ENCODE data around the gene LIF.

LIF gene

GRCh38 chr22:30196141-30196879, 50.2 kb downstream of the LIF start:
- H3K4me1 ChIP-seq = no peaks in the 10 kb centered on the region
- no peak for TF ChIP-seq CTCF (IDR thresholded peaks at IDR 0.05)

GRCh38 chr22:30195245-30196140, 51.1 kb downstream of the LIF start:
- Histone ChIP-seq H3K27me3 (ENCODE audit: control insufficient read depth, insufficient read depth, low read length) (no peaks in the 10 kb centered on the region), H3K9me3 (ENCODE audit: control insufficient read depth, low read length) (no peaks in the 10 kb centered on the region), H3K27ac (peak overlapping the region; percentile 32), H3K4me2 (ENCODE audit: low read length) (no peak overlapping the region), H2AFZ (no peak overlapping the region), H3K4me1 (no peaks in the 10 kb centered on the region), H3K4me3 (ENCODE audit: low read depth, low read length) (no peak overlapping the region), H3K79me2 (no peaks in the 10 kb centered on the region), H3K9ac (no peak overlapping the region), H3K36me3 (ENCODE audit: control insufficient read depth, insufficient read depth, low read length) (no peaks in the 10 kb centered on the region)
- no peak for TF ChIP-seq CTCF (IDR thresholded peaks at IDR 0.05)

More at GRCh38 chr22:30196141-30196879, 50.2 kb downstream of the LIF start:
- Histone ChIP-seq H3K4me3 (ENCODE audit: low read depth, low read length) (no peak overlapping the region), H3K9me3 (ENCODE audit: control insufficient read depth, low read length) (no peaks in the 10 kb centered on the region), H3K27me3 (ENCODE audit: control insufficient read depth, insufficient read depth, low read length) (no peaks in the 10 kb centered on the region), H3K36me3 (ENCODE audit: control insufficient read depth, insufficient read depth, low read length) (no peaks in the 10 kb centered on the region), H3K27ac (peak overlapping the region; percentile 32), H3K79me2 (no peaks in the 10 kb centered on the region), H3K9ac (no peak overlapping the region), H2AFZ (no peak overlapping the region), H3K4me2 (ENCODE audit: low read length) (no peak overlapping the region)

GRCh38 chr22:30193031-30193775, 53.4 kb downstream of the LIF start:
- Histone ChIP-seq H3K27me3 (ENCODE audit: control insufficient read depth, insufficient read depth, low read length) (no peaks in the 10 kb centered on the region), H2AFZ (no peak overlapping the region), H3K9me3 (ENCODE audit: control insufficient read depth, low read length) (no peaks in the 10 kb centered on the region), H3K79me2 (no peaks in the 10 kb centered on the region), H3K4me3 (ENCODE audit: low read depth, low read length) (no peak overlapping the region), H3K9ac (no peak overlapping the region), H3K4me1 (no peaks in the 10 kb centered on the region), H3K27ac (no peak overlapping the region), H3K4me2 (ENCODE audit: low read length) (no peak overlapping the region), H3K36me3 (ENCODE audit: control insufficient read depth, insufficient read depth, low read length) (no peaks in the 10 kb centered on the region)
- TF ChIP-seq CTCF (IDR thresholded peaks at IDR 0.05) = no peak

- no peaks in the 10 kb centered on the region for H3K9me3 ChIP-seq (ENCODE audit: control insufficient read depth, low read length)
- no peaks in the 10 kb centered on the region for H3K27me3 ChIP-seq (ENCODE audit: control insufficient read depth, insufficient read depth, low read length)
- H2AFZ ChIP-seq = no peak overlapping the region
- H3K79me2 ChIP-seq = no peaks in the 10 kb centered on the region
- no peak overlapping the region for H3K4me2 ChIP-seq (ENCODE audit: low read length)
- H3K4me1 ChIP-seq = no peaks in the 10 kb centered on the region
- no peak for TF ChIP-seq CTCF (IDR thresholded peaks at IDR 0.05)
- no peak overlapping the region for H3K9ac ChIP-seq
- no peak overlapping the region for H3K27ac ChIP-seq
- H3K4me3 ChIP-seq (ENCODE audit: low read depth, low read length) = no peak overlapping the region
- H3K36me3 ChIP-seq (ENCODE audit: control insufficient read depth, insufficient read depth, low read length) = no peaks in the 10 kb centered on the region
Observed at GRCh38 chr22:30192427-30192826, 54.1 kb downstream of the LIF start.

Measured in parathyroid adenoma (tissue), 2 donors.